ENCODE results near the gene PTPRN2. TPM values are rescaled to one million over a fixed set of nuclear protein-coding genes. Genes with fewer than 3 reads are reported as not detected.

Gene PTPRN2
- total and polyA plus RNA-seq, 2 donors (not counting 3 experiments of a cell fraction or from before 2014, with no cell fraction given), result 0.62 to 0.88 TPM

DNA sequence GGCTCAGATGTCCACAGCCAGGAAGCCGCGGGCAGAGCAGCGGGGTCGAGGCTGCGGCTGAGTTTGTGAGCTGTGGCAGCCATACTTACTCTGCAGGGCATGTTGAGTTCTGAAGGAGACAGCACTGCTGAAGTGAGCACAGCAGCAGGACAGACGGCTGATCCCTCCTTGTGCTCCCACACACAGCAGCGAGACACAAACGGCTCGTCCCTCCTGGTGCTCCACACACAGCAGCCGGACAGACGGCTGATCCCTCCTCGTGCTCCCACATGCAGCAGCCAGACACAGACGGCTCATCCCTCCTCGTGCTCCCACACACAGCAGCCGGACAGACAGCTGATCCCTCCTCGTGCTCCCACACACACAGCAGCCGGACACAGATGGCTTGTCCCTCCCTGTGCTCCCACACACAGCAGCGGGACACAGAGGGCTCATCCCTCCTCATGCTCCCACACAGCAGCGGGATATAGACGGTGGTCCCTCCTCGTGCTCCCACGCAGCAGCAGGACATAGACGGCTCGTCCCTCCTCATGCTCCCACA lies 305.1 kb downstream of the PTPRN2 start:
- Histone ChIP-seq H3K27ac (ENCODE audit: insufficient read depth, low read depth, low read length) (no peak overlapping the region), H3K4me3 (replicated peaks in 1 of 3; ENCODE audit: insufficient read depth in 1 of 3, low read depth in 1 of 3, low read length in 3 of 3) (no peak overlapping the region), H3K36me3 (ENCODE audit: control insufficient read depth in 2 of 2, extremely low read depth in 1 of 2, insufficient read depth in 2 of 2, low read length in 2 of 2) (no peaks in the 10 kb centered on the region), H2AFZ (ENCODE audit: low read depth, low read length) (no peak overlapping the region), H3K9me3 (replicated peaks; ENCODE audit: control insufficient read depth, insufficient read depth, low read length) (peaks cover 6% of the 10 kb centered on the region), H3K79me2 (ENCODE audit: control insufficient read depth, insufficient read depth, low read length) (no peaks in the 10 kb centered on the region), H3K27me3 (ENCODE audit: control insufficient read depth in 2 of 2, insufficient read depth in 2 of 2, low read length in 2 of 2) (no peaks in the 10 kb centered on the region), H3K9me1 (replicated peaks; ENCODE audit: control insufficient read depth, extremely low read depth, insufficient read depth, low read length) (no peaks in the 10 kb centered on the region), H3K9ac (replicated peaks; ENCODE audit: extremely low read depth, insufficient read depth, low read length) (no peak overlapping the region), H4K20me1 (replicated peaks; ENCODE audit: control insufficient read depth, extremely low read depth, insufficient read depth, low read length) (no peaks in the 10 kb centered on the region), H3K4me2 (ENCODE audit: insufficient read depth, low read length) (no peak overlapping the region), H3K4me1 (ENCODE audit: control insufficient read depth, extremely low read depth, insufficient read depth, low read length) (no peaks in the 10 kb centered on the region)
- CTCF ChIA-PET, result no interaction called here
- POLR2A ChIA-PET, result no interaction called here
- TF ChIP-seq EZH2 (IDR thresholded peaks at IDR 0.05; ENCODE audit: borderline replicate concordance, low read depth, low read length, severe bottlenecking) (no peak), POLR2AphosphoS5 (IDR thresholded peaks at IDR 0.05; ENCODE audit: insufficient read depth, low read depth, low read length) (no peak)
- DNase-seq (ENCODE audit: low read depth, low spot score), result no peak
- intact Hi-C loops (cut with micrococcal nuclease), result no loop called here
- FAIRE-seq, result no peak
- dilution Hi-C loops (cut with MboI; ENCODE audit: extremely low pct_ligation_motif_present, low sequenced_read_pairs), result no loop called here
- no TSS peak for BruUV-seq (replicated peaks)

DNA sequence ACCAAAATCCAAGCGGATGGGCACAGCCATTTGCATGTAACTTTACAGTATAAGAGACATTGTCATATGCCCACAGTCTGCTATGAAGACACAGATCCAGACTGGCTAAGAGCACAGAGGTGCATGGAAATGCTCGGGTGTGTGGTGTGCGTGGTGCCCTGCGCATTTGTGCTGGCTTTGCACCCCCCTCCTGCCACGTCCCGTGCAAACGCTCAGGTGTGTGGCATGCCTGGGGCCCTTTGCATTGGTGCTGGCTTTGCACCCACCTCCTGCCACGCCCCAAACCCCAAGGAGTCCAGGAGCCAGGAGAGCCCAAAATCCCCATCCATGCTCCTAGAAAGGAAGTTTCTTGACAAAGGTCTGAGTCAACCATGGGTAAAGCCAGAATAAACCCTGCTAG lies 306.2 kb downstream of the PTPRN2 start:
- intact Hi-C loops (cut with micrococcal nuclease) (no loop called here), dilution Hi-C loops (cut with MboI; ENCODE audit: extremely low pct_ligation_motif_present, low sequenced_read_pairs) (no loop called here)
- Histone ChIP-seq H3K9me1 (replicated peaks; ENCODE audit: control insufficient read depth, extremely low read depth, insufficient read depth, low read length) (no peaks in the 10 kb centered on the region), H4K20me1 (replicated peaks; ENCODE audit: control insufficient read depth, extremely low read depth, insufficient read depth, low read length) (no peaks in the 10 kb centered on the region), H3K9ac (replicated peaks; ENCODE audit: extremely low read depth, insufficient read depth, low read length) (no peak overlapping the region), H3K79me2 (ENCODE audit: control insufficient read depth, insufficient read depth, low read length) (no peaks in the 10 kb centered on the region), H3K4me3 (replicated peaks in 1 of 3; ENCODE audit: insufficient read depth in 1 of 3, low read depth in 1 of 3, low read length in 3 of 3) (no peak overlapping the region), H3K4me1 (ENCODE audit: control insufficient read depth, extremely low read depth, insufficient read depth, low read length) (no peaks in the 10 kb centered on the region), H2AFZ (ENCODE audit: low read depth, low read length) (no peak overlapping the region), H3K36me3 (ENCODE audit: control insufficient read depth in 2 of 2, extremely low read depth in 1 of 2, insufficient read depth in 2 of 2, low read length in 2 of 2) (no peaks in the 10 kb centered on the region), H3K27ac (ENCODE audit: insufficient read depth, low read depth, low read length) (no peak overlapping the region), H3K27me3 (ENCODE audit: control insufficient read depth in 2 of 2, insufficient read depth in 2 of 2, low read length in 2 of 2) (no peaks in the 10 kb centered on the region), H3K4me2 (ENCODE audit: insufficient read depth, low read length) (no peak overlapping the region), H3K9me3 (replicated peaks; ENCODE audit: control insufficient read depth, insufficient read depth, low read length) (peaks cover 13% of the 10 kb centered on the region)
- FAIRE-seq (no peak), DNase-seq (ENCODE audit: low read depth, low spot score) (no peak)
- no TSS peak for BruUV-seq (replicated peaks)
- ChIA-PET CTCF (no interaction called here), POLR2A (no interaction called here)
- TF ChIP-seq GATA2 (IDR thresholded peaks at IDR 0.05; ENCODE audit: insufficient read depth, insufficient read length, low read depth, low read length) (no peak), MYC (IDR thresholded peaks at IDR 0.05; ENCODE audit: low read depth, low read length) (no peak), POLR2AphosphoS5 (IDR thresholded peaks at IDR 0.05; ENCODE audit: insufficient read depth, low read depth, low read length) (no peak), FOS (IDR thresholded peaks at IDR 0.05; ENCODE audit: borderline replicate concordance, insufficient read depth, low read length) (no peak), EZH2 (IDR thresholded peaks at IDR 0.05; ENCODE audit: borderline replicate concordance, low read depth, low read length, severe bottlenecking) (no peak), POLR2A (IDR thresholded peaks at IDR 0.05; ENCODE audit: low read depth, low read length) (no peak), JUN (IDR thresholded peaks at IDR 0.05; ENCODE audit: borderline replicate concordance, insufficient read depth, insufficient read length, low read depth) (no peak)
- TF ChIP-seq, protein P1, sequence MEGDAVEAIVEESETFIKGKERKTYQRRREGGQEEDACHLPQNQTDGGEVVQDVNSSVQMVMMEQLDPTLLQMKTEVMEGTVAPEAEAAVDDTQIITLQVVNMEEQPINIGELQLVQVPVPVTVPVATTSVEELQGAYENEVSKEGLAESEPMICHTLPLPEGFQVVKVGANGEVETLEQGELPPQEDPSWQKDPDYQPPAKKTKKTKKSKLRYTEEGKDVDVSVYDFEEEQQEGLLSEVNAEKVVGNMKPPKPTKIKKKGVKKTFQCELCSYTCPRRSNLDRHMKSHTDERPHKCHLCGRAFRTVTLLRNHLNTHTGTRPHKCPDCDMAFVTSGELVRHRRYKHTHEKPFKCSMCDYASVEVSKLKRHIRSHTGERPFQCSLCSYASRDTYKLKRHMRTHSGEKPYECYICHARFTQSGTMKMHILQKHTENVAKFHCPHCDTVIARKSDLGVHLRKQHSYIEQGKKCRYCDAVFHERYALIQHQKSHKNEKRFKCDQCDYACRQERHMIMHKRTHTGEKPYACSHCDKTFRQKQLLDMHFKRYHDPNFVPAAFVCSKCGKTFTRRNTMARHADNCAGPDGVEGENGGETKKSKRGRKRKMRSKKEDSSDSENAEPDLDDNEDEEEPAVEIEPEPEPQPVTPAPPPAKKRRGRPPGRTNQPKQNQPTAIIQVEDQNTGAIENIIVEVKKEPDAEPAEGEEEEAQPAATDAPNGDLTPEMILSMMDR (IDR thresholded peaks at IDR 0.05; ENCODE audit: extremely low read depth in 1 of 2, insufficient read depth in 1 of 2, low read depth in 1 of 2, low read length in 2 of 2), result no peak
- TF ChIP-seq, protein P2, sequence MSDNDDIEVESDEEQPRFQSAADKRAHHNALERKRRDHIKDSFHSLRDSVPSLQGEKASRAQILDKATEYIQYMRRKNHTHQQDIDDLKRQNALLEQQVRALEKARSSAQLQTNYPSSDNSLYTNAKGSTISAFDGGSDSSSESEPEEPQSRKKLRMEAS (IDR thresholded peaks at IDR 0.05; ENCODE audit: insufficient read depth, insufficient read length), result no peak

Data from endothelial cell of umbilical vein (primary cell).